Naive thymus-derived CD4-positive, alpha-beta T cell (primary cell): ENCODE data around the gene CR1L. TPM values are rescaled to one million over a fixed set of nuclear protein-coding genes. Genes with fewer than 3 reads are reported as not detected.
A peak's percentile ranks its signal among the peaks of the same experiment; 100 is the strongest.

ENCODE experiments used
- ATAC-seq: fragments of 150-1000 bp; cut with Tn5 transposase; 2 replicates; pipeline ENCODE4 v1.10.0; 2021; ENCODE audit warnings: mild to moderate bottlenecking, moderate library complexity
- CTCF ChIA-PET: fragments of 350-600 bp; sonication (Branson Sonifier 250); formaldehyde crosslinking; loops from one replicate; lab custom pipeline; 2021; ENCODE audit warnings: antibody characterized with exemption; lab: Charles Lee
- POLR2A ChIA-PET: fragments of 350-600 bp; sonication (Branson Sonifier 250); formaldehyde crosslinking; loops from one replicate; lab custom pipeline; 2021; ENCODE audit warnings: antibody characterized with exemption, inconsistent platforms; lab: Charles Lee
- DNase-seq, 9 donors: peaks; one replicate each; pipeline versions ENCODE4 v3.0.0 to v3.0.0-alpha.2; 2020 to 2022; ENCODE audit warnings: mixed read lengths in 1 of 9
- H3K27ac ChIP-seq: one replicate; pipeline ENCODE4 v1.7.0; 2013; ENCODE audit warnings: mild to moderate bottlenecking, low read depth, low read length, moderate library complexity
- H3K27me3 ChIP-seq, 2 donors: one replicate each; pipeline ENCODE4 v1.7.0; 2013; ENCODE audit warnings: low read length in 2 of 2, mild to moderate bottlenecking in 2 of 2, moderate library complexity in 2 of 2; ENCODE audit not compliant: control insufficient read depth in 2 of 2, insufficient read depth in 2 of 2
- H3K36me3 ChIP-seq, 3 experiments: 1 replicate in 2 of 3; 2 replicates in 1 of 3; pipeline ENCODE4 v1.7.0; 2013; ENCODE audit warnings: low read length in 3 of 3, mild to moderate bottlenecking in 3 of 3, moderate library complexity in 1 of 3; ENCODE audit not compliant: insufficient read depth in 3 of 3, control insufficient read depth in 2 of 3
- H3K4me1 ChIP-seq, 2 donors: one replicate each; pipeline ENCODE4 v1.7.0; 2013; ENCODE audit warnings: low read length in 2 of 2, mild to moderate bottlenecking in 2 of 2, moderate library complexity in 1 of 2; ENCODE audit not compliant: control insufficient read depth in 2 of 2, insufficient read depth in 2 of 2
- H3K4me3 ChIP-seq: 2 replicates; pipeline ENCODE4 v1.7.0; 2013; ENCODE audit warnings: mild to moderate bottlenecking, low read length
- H3K9me3 ChIP-seq, 3 experiments: 1 replicate in 2 of 3; 2 replicates in 1 of 3; pipeline ENCODE4 v1.7.0; 2013; ENCODE audit warnings: low read length in 3 of 3; ENCODE audit not compliant: control insufficient read depth in 2 of 3
- H3K27ac Mint-ChIP-seq, 9 donors: one replicate each; pipeline ENCODE4 v1.8.0; 2020 to 2022; ENCODE audit warnings: mixed read lengths in 9 of 9, mild to moderate bottlenecking in 8 of 9, moderate library complexity in 5 of 9, inconsistent platforms in 2 of 9
- H3K27me3 Mint-ChIP-seq, 5 donors: one replicate each; pipeline ENCODE4 v1.8.0; 2021 to 2022; ENCODE audit warnings: mixed read lengths in 5 of 5, mild to moderate bottlenecking in 1 of 5
- H3K36me3 Mint-ChIP-seq, 5 donors: one replicate each; pipeline ENCODE4 v1.8.0; 2020 to 2022; ENCODE audit warnings: mixed read lengths in 5 of 5, mild to moderate bottlenecking in 3 of 5, inconsistent platforms in 1 of 5
- H3K4me1 Mint-ChIP-seq, 7 donors: one replicate each; pipeline ENCODE4 v1.8.0; 2020 to 2022; ENCODE audit warnings: mixed read lengths in 7 of 7, mild to moderate bottlenecking in 3 of 7, inconsistent platforms in 1 of 7
- H3K4me3 Mint-ChIP-seq, 10 donors: one replicate each; pipeline ENCODE4 v1.8.0; 2020 to 2022; ENCODE audit warnings: mild to moderate bottlenecking in 10 of 10, mixed read lengths in 10 of 10, moderate library complexity in 6 of 10, inconsistent platforms in 2 of 10
- H3K9me3 Mint-ChIP-seq, 11 donors: one replicate each; pipeline ENCODE4 v1.8.0; 2020 to 2022; ENCODE audit warnings: mixed read lengths in 11 of 11, mild to moderate bottlenecking in 4 of 11, inconsistent platforms in 1 of 11, moderate library complexity in 1 of 11
- intact Hi-C, 2 donors: fragments of 100-400 bp; cut with micrococcal nuclease; formaldehyde crosslinking; loops; one replicate each; pipeline ENCODE4 v1.15.1; 2023
- polyA plus RNA-seq, 2 donors: library from polyadenylated mRNA; unstranded; fragments of 300-500 nt; fragmentation: Illumina TruSeq; gene quantifications; one replicate each; pipeline ENCODE4 v1.2.3, GENCODE V29; 2021
- total RNA-seq, 6 experiments: library from RNA in 5 of 6; stranded (reverse) in 5 of 6; gene quantifications; 1 replicate in 5 of 6; 2 replicates in 1 of 6; pipeline ENCODE4 v1.2.3 and lab custom pipeline; 2021 to 2026

CR1L gene
- total RNA-seq (under 1 TPM in 2 of 5 experiments, not detected in 3; 0.42 to 0.53 TPM), polyA plus RNA-seq (not detected), total RNA-seq (lab: John Stamatoyannopoulos, UW) (not detected)

DNA sequence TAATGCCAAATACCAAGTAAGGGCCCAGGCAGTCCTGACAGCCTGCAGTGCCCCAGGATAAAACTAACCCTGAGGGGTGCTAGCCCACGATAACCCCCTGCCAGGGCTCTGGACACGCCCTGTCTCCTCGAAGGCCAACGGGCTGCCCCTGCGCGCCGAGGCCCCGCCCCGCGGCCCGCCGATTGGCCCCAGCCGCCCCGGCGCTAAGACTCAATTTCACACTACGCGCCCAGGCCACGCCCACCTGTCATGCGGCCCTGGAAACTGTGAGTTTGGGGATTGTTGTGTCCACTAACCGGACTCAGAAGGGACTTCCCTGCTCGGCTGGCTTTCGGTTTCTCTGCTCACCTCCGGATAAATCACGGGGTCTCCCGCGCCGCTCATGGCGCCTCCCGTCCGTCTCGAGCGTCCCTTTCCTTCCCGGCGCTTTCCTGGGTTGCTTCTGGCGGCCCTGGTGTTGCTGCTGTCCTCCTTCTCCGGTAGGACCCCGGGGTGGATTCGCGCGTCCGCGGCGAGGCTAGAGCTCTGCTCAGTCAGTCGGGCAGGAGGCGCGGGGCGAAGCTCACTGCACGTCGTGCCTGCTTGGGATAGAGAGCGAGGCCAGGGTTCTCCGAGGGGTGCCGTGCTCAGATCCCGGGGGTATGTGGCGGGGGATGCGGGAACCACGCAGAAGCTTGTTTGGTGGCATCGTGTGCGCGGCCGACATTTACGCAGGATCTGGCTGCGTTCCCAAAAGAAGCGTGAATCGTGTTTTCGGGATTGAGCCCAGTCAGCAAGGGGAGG, at the start of gene CR1L:
Gene CR1L, plus strand, starts transcription at position 282 of the 783 bp plus-strand sequence. Its CDS starts 101 bp downstream, at position 383.
- Histone ChIP-seq H3K4me3 (peak within 1 kb of the TSS; percentile 66), H3K27ac (no peak within 1 kb of the TSS), H3K4me1 (peaks cover 0 to 9% of the 10 kb centered on the region in 2 donors), H3K36me3 (no peaks in the 10 kb centered on the region), H3K27me3 (peaks cover 6 to 7% of the 10 kb centered on the region in 2 donors), H3K9me3 (no peaks in the 10 kb centered on the region)
- Mint-ChIP-seq H3K4me3 (peak within 1 kb of the TSS; percentile 68 to 88 (median 82)), H3K9me3 (no peaks in the 10 kb centered on the region), H3K27ac (peak within 1 kb of the TSS in 1 of 9 donors; percentile 43), H3K27me3 (peaks cover 13 to 61% (median 23%) of the 10 kb centered on the region in 5 donors), H3K4me1 (peaks cover 0 to 13% (median 7%) of the 10 kb centered on the region in 7 donors), H3K36me3 (peaks cover 0 to 3% (median 0%) of the 10 kb centered on the region in 5 donors)
- DNase-seq (peak; percentile 54 to 82 (median 71)), ATAC-seq (peak; percentile 99)
- intact Hi-C loops, result loop anchor here in 1 of 2 donors (2.0 kb wide), 1 partner anchor 106 kb away; no protein-coding TSS in a partner anchor
- POLR2A ChIA-PET, result no interaction called here
- CTCF ChIA-PET, result no interaction called here

GRCh38 chr1:207603777-207604176, 41.2 kb upstream of the CR1L start:
- H3K27ac Mint-ChIP-seq, result no peak overlapping the region
- H3K27me3 Mint-ChIP-seq, result peaks cover 0 to 36% (median 4%) of the 10 kb centered on the region in 5 donors
- H3K36me3 ChIP-seq, result no peaks in the 10 kb centered on the region
- H3K4me1 Mint-ChIP-seq, result peaks cover 0 to 1% (median 0%) of the 10 kb centered on the region in 7 donors
- POLR2A ChIA-PET, result no interaction called here
- H3K36me3 Mint-ChIP-seq, result no peaks in the 10 kb centered on the region
- CTCF ChIA-PET, result no interaction called here
- no peaks in the 10 kb centered on the region for H3K9me3 ChIP-seq
- no peak overlapping the region for H3K27ac ChIP-seq
- no peak overlapping the region for H3K4me3 Mint-ChIP-seq
- DNase-seq (no peak), ATAC-seq (no peak)
- intact Hi-C loops, result no loop called here
- H3K9me3 Mint-ChIP-seq, result no peaks in the 10 kb centered on the region
- H3K27me3 ChIP-seq, result no peaks in the 10 kb centered on the region
- no peaks in the 10 kb centered on the region for H3K4me1 ChIP-seq
- no peak overlapping the region for H3K4me3 ChIP-seq

DNA sequence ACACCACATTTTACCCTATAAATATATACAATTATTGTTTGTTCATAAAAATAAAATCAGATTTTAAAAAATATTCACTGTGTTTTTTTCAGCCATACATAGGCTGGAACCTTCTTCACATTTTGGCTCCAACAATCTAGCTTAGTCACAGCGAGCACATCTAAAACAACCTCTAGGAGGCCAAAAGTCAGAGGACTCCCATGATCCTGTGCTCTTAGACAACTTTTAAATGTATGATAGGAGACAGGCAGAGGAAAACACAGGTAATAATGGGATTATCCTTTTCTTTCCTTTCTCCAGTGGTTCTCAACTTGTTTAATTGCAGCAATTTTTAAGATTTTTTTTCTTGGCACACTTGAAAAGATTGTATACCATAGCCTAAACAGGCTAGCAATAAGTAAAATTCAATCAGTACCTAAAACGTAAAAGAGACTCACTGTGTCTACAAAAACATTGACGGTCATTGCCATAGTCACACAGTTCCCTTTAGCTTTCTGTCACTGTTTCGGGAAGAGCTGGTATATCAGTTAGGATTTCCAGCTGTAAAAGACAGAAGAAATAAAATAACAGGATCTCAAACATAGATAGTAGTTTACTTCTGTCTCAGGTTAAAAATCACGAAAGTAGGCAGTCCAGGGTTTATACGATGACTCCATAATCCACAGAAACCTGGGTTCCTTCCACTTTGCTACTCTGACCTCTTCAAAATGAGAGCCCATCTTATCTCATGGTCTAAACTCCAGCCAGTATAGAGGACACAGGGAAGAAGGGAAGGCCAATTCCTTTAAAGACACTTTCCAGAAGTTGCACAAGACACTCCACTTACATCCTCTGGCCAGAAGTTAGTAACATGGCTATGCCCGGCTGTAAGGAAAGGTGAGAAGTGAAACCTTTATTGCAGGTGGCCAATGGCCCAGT, 39.2 kb upstream of the CR1L start:
- Mint-ChIP-seq H3K27me3 (peaks cover 0 to 27% (median 0%) of the 10 kb centered on the region in 5 donors), H3K27ac (no peak overlapping the region), H3K9me3 (no peaks in the 10 kb centered on the region), H3K36me3 (no peaks in the 10 kb centered on the region), H3K4me1 (no peaks in the 10 kb centered on the region), H3K4me3 (no peak overlapping the region)
- POLR2A ChIA-PET, result no interaction called here
- H3K4me3 ChIP-seq, result no peak overlapping the region
- no peak overlapping the region for H3K27ac ChIP-seq
- DNase-seq (no peak), ATAC-seq (no peak)
- no peaks in the 10 kb centered on the region for H3K9me3 ChIP-seq
- CTCF ChIA-PET, result no interaction called here
- H3K4me1 ChIP-seq, result no peaks in the 10 kb centered on the region
- intact Hi-C loops, result no loop called here
- H3K36me3 ChIP-seq, result no peaks in the 10 kb centered on the region
- H3K27me3 ChIP-seq, result no peaks in the 10 kb centered on the region

GRCh38 chr1:207606362-207606755, 38.6 kb upstream of the CR1L start:
- Mint-ChIP-seq H3K4me3 (no peak overlapping the region), H3K36me3 (no peaks in the 10 kb centered on the region), H3K9me3 (no peaks in the 10 kb centered on the region), H3K4me1 (no peaks in the 10 kb centered on the region), H3K27ac (no peak overlapping the region), H3K27me3 (peaks cover 0 to 30% (median 0%) of the 10 kb centered on the region in 5 donors)
- H3K9me3 ChIP-seq, result no peaks in the 10 kb centered on the region
- ATAC-seq, result no peak
- no peak overlapping the region for H3K27ac ChIP-seq
- ChIA-PET POLR2A (no interaction called here), CTCF (no interaction called here)
- no peak for DNase-seq
- no peak overlapping the region for H3K4me3 ChIP-seq
- H3K27me3 ChIP-seq, result no peaks in the 10 kb centered on the region
- H3K36me3 ChIP-seq, result no peaks in the 10 kb centered on the region
- no peaks in the 10 kb centered on the region for H3K4me1 ChIP-seq
- intact Hi-C loops, result no loop called here

GRCh38 chr1:207612762-207613161, 32.2 kb upstream of the CR1L start:
- no peak overlapping the region for H3K4me3 ChIP-seq
- H3K27me3 ChIP-seq, result no peaks in the 10 kb centered on the region
- H3K4me1 Mint-ChIP-seq, result no peaks in the 10 kb centered on the region
- no peak overlapping the region for H3K27ac ChIP-seq
- H3K4me1 ChIP-seq, result no peaks in the 10 kb centered on the region
- H3K27me3 Mint-ChIP-seq, result peaks cover 0 to 25% (median 3%) of the 10 kb centered on the region in 5 donors
- intact Hi-C loops, result no loop called here
- no peak overlapping the region for H3K27ac Mint-ChIP-seq
- CTCF ChIA-PET, result no interaction called here
- no peaks in the 10 kb centered on the region for H3K9me3 ChIP-seq
- no peaks in the 10 kb centered on the region for H3K36me3 Mint-ChIP-seq
- no peaks in the 10 kb centered on the region for H3K9me3 Mint-ChIP-seq
- no peak overlapping the region for H3K4me3 Mint-ChIP-seq
- ATAC-seq (no peak), DNase-seq (no peak)
- POLR2A ChIA-PET, result no interaction called here
- no peaks in the 10 kb centered on the region for H3K36me3 ChIP-seq

GRCh38 chr1:207619871-207620542, 24.9 kb upstream of the CR1L start:
- H3K9me3 Mint-ChIP-seq, result no peaks in the 10 kb centered on the region
- H3K4me3 ChIP-seq, result no peak overlapping the region
- H3K27me3 Mint-ChIP-seq, result peaks cover 0 to 18% (median 6%) of the 10 kb centered on the region in 5 donors
- H3K36me3 Mint-ChIP-seq, result peaks cover 0 to 3% (median 0%) of the 10 kb centered on the region in 5 donors
- no peak overlapping the region for H3K27ac Mint-ChIP-seq
- H3K9me3 ChIP-seq, result no peaks in the 10 kb centered on the region
- no peaks in the 10 kb centered on the region for H3K27me3 ChIP-seq
- intact Hi-C loops, result no loop called here
- peaks cover 0 to 3% of the 10 kb centered on the region in 2 donors for H3K4me1 ChIP-seq
- ChIA-PET CTCF (interaction anchor here (0.7 to 1.6 kb wide), 7 partner anchors 9 to 210 kb away, joined by 3 to 5 read pairs (median 3); no protein-coding TSS in a partner anchor), POLR2A (interaction anchor here (0.5 kb wide), 1 partner anchor 99 kb away, joined by 3 read pairs; no protein-coding TSS in a partner anchor)
- DNase-seq (peak in 6 of 9 donors; percentile 5 to 47 (median 38)), ATAC-seq (peak; percentile 92)
- H3K4me1 Mint-ChIP-seq, result peaks cover 0 to 6% (median 0%) of the 10 kb centered on the region in 7 donors
- no peaks in the 10 kb centered on the region for H3K36me3 ChIP-seq
- no peak overlapping the region for H3K27ac ChIP-seq
- H3K4me3 Mint-ChIP-seq, result no peak overlapping the region
